GM20431 (cell line): ENCODE measurements around the gene TMC8.
"Not testable (repeated sequence)": the region's sequence is repeated elsewhere in the genome, so short reads cannot be mapped to it uniquely, and the experiment has no call there.

Experiments used
- in situ Hi-C: fragments of 300-500 bp; cut with MseI, MboI; formaldehyde crosslinking; loops from one replicate; pipeline ENCODE4 v1.15.0; 2020; ENCODE audit warnings: low sequenced_read_pairs; ENCODE audit not compliant: unreplicated experiment

The TMC8 gene

DNA sequence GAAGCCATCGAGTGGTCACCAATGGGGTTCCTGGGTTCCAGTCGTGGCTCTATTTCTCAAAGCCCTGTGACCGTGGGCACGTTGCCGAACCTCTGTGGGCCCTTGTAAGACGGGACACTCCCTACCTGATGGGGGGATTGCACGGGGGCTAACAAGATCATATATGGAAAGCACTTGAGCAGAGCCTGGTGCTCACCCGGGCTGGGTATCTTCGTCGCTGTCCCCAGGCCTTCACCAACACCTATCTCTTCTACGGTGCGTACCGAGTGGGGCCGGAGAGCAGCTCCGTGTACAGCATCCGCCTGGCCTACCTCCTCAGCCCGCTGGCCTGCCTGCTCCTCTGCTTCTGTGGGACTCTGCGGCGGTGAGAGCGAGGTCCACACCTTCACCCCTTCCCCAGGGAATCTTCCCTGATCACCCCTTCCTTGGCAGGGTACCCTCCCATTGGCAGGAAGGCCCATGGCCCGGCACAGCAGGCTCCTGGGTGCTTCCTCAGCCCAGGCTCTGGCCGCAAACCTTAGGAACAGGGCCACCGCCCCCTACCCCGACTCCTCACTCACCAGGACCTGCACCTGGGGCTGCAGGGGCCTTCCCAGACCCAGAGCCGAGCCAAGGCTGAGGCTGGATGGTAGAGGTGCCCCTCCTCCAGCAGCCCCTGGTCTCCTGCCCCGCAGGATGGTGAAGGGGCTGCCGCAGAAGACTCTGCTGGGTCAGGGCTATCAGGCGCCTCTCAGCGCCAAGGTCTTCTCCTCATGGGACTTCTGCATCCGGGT lies 2.8 kb downstream of the TMC8 start:
- in situ Hi-C loops, result no loop called here

DNA sequence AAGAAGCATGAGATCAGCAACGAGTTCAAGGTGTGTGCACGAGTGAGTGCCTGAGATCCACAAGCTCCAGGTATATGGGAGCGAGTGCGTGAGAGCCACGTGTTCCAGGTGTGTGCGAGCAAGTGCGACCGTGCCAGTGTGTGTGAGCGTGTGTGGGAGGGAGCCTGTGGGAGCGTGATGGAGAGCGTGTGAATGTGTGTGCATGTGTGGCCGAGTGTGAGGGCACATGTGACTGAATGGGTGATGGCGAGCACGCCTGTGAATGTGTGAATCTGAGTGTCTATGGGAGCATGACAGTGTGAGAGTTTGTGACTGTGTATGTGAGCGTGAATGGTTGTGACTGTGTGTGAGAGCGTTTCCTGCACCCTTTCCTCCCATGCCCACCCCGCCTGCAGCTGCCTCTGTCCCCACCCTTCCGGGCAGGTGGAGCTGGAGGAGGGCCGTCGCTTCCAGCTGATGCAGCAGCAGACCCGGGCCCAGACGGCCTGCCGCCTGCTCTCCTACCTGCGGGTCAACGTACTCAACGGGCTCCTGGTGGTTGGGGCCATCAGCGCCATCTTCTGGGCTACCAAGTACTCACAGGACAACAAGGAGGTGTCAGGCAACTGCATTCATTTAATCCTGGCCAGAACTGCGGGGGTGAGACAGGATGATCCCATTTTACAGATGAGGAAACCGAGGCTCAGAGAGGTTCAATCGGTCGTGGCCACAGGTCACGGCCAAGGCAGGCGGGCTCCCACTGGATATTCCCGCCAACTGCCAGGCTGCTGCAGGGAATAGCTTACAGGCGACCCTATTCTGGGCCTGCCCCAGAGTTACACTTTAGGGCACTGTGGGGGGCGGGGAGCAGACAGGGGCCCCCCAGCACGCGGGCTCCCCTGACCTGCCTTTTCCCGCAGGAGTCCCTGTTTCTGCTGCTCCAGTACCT lies 3.7 kb downstream of the TMC8 start:
- in situ Hi-C loops, result no loop called here

- in situ Hi-C loops, result no loop called here
Observed at GRCh38 chr17:78134899-78135385, 4.4 kb downstream of the TMC8 start.

DNA sequence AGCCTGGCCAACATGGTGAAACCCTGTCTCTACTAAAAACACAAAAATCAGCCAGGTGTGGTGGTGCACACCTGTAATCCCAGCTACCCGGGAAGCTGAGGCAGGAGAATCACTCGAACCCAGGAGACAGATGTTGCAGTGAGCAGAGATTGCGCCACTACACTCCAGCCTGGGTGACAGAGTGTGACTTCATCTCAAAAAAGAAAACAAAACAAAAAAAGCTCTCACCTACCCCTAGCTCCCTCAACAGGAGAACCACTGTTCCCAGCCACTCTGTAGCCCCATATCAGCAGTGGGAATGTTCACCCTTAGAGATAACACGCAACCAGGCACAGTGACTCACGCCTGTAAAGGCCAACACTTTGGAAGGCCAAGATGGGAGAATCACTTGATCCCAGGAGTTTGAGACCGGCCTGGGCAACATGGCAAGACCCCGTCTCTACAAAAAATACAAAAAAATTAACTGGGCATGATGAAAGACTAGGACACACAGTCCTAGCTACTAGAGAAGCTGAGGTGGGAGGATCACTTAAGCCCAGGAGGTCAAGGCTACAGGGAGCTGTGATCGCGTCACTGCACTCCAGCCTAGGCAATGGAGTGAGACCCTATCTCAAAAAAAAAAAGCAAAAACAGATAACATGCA lies 5.4 kb downstream of the TMC8 start:
- in situ Hi-C loops, result no loop called here

- in situ Hi-C loops, result no loop called here
Observed at GRCh38 chr17:78137392-78138203, 7.0 kb downstream of the TMC8 start.

- in situ Hi-C loops, result no loop called here
Observed at GRCh38 chr17:78138204-78139060, 7.9 kb downstream of the TMC8 start.

- in situ Hi-C loops, result not testable (repeated sequence)
Observed at GRCh38 chr17:78139861-78140168, 9.2 kb downstream of the TMC8 start.

- in situ Hi-C loops, result no loop called here
Observed at GRCh38 chr17:78140169-78141051, 9.8 kb downstream of the TMC8 start.

DNA sequence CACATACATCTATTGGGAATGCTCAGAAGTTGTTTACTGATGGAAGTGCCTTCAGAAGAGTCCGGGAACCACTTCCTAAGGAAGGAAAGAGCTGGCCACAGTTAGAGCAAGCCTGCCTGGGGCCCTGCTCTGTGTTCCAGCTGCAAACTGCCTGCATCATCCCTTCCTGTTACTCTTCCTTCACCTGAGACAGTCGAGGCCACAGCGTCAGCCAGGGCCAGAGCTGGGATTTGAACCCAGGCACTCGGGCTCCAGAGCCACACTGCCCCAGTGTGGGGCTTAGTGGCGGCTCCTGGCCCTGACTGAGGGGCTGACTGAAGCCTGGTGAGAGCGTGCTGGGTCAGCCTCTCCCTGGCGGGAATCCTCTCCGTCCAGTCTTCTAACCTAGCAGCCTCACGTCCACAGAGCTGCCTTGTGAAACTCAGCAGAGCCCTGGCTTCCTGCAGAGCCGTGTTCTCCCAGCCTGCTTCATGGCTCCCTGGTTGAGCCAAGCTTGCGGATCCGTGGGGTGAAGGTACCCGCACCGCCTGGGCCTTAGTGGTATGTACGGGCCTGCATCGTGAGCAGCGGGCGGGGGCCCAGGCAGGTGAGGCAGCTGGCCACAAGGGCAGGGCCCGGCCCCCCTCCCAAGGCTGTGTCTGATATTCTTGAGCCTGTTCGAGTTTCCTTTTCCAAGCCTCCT lies 11.0 kb downstream of the TMC8 start:
- in situ Hi-C loops, result no loop called here

DNA sequence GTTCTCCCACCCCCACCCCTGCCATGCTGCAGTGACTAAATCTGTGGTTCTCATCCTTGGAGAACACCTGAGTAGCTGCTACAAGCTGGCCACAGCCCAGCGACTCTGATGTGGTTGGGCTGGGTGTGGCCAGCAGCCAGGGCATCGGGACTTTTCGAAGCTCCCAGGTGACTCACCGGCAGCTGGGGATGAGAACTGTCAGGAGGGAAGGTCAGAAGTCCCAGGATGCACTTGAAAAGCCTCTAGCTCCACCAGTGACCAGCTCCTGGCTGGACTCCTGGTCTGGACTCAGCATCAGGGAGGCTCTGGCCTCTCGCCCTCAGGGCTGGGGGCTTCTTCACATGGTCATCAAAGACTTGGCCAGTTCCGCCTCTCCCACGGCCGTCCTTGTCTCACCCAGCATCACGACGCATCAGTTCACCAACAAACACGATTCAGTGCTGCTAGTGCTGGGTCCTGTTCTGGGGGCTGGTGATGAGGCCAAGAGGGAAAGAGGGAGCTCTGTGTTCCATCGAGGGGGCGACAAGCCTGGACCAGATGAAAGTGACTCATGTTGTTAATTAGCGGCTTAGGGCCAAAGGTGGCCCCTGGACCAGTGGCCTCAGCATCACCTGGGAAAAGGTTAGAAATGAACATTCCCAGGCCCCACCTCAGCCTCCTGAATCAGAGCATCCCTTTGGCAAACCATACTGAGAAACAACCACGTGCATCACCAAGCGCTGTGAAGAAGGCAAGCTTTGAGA lies 11.7 kb downstream of the TMC8 start:
- in situ Hi-C loops, result no loop called here

DNA sequence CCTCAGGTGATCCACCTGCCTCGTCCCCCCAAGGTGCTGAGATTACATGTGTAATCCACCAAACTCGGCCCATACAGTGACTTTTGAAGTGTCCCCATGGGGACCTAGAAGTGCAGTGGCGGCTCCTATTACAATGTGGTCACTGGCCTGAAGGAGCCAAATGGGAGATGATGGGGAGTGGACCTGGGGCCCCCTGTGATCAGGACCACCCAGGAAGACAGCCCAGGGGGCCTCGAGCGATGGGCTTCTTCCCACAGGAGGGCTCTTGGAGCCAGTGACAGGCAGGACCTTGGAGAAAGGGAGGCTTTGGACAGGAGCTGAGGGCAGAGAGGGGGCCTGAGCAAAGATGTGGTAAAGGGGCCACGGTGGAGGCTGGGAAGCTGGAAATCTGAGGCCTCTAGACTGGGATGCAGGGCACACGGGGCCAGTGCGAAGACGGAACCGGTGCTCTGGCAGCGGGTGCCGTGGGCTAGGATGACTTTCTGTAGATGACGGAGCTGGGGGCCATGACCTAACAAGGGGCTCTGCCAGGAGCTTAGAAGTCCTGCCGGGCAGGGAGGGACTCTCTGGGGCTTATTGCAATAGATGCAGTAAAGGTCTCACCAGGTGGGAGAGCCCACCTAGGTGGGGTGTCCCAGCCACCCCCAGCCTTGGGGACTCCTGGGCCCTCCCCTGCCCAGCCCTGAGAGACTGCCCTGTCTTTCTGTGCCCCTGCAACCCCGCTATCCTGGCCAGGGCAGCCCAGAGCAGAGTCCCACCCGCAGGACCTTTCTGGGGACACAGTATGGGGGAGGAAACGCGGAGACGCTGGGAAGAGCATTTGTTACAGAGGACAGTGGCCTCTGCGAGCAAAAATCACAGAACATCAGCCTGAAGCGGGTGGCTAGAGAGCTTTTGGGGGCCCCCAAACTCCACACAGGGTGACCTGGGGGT lies 12.9 kb downstream of the TMC8 start:
- in situ Hi-C loops, result no loop called here

- in situ Hi-C loops, result no loop called here
Observed at GRCh38 chr17:78144147-78144719, 13.7 kb downstream of the TMC8 start.

GRCh38 chr17:78144736-78145641 lies 14.4 kb downstream of the TMC8 start:
- in situ Hi-C loops, result no loop called here

DNA sequence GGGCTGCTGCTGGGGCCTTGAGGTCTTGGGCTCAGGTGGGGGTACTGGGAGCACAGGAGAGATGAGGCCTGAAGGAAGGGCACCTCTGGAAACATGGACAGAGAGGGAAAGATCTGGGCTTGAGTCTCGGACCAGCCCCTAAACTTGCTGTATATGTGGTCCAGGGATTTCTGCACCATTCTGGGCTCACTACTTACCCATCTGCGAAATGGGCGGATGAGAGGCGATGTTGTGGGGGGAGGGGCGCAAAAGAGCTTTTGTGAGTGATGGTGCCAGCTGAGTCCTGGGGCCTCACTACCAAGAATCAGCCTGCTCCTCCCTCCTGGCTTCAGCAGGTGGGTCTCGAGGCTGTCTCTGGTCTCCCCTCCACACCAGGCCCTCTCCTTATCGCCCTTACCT lies 15.9 kb downstream of the TMC8 start:
- in situ Hi-C loops, result no loop called here

GRCh38 chr17:78146881-78147280 lies 16.3 kb downstream of the TMC8 start:
- in situ Hi-C loops, result no loop called here
